T-cell (primary cell): ENCODE data around the gene INPP4B. TPM values are rescaled to one million over a fixed set of nuclear protein-coding genes. Genes with fewer than 3 reads are reported as not detected.
A peak's percentile ranks its signal among the peaks of the same experiment; 100 is the strongest.

ENCODE experiments used
- ATAC-seq, 4 experiments: fragments of 200-7000 bp in 3 of 4; fragments of 150-1000 bp in 1 of 4; cut with Tn5 transposase; replicated peaks in 1 of 4; 1 replicate in 3 of 4; 2 replicates in 1 of 4; pipeline ENCODE4 v1.10.0; 2021; ENCODE audit warnings: moderate library complexity in 3 of 4, mild to moderate bottlenecking in 2 of 4, moderate number of reproducible peaks in 1 of 4
- CTCF ChIA-PET, 2 donors: fragments of 300-600 bp; sonication (Branson Sonifier 250); formaldehyde crosslinking; loops; one replicate each; lab custom pipeline; 2022; ENCODE audit warnings: antibody characterized with exemption in 2 of 2; lab: Charles Lee
- POLR2A ChIA-PET, 2 donors: fragments of 300-600 bp; sonication (Branson Sonifier 250); formaldehyde crosslinking; loops; one replicate each; lab custom pipeline; 2022; ENCODE audit warnings: antibody characterized with exemption in 2 of 2; lab: Charles Lee
- DNase-seq, 35 experiments: peaks; one replicate each; pipeline versions ENCODE4 v3.0.0 to v3.0.0-alpha.2; 2013 to 2023
- H3K27ac ChIP-seq: one replicate; pipeline ENCODE4 v1.5.1; 2013; ENCODE audit warnings: low read length
- H3K27me3 ChIP-seq, 2 experiments: replicated peaks in 1 of 2; 1 replicate in 1 of 2; 2 replicates in 1 of 2; pipeline versions ENCODE4 v1.6.1 to v1.7.0; 2013; ENCODE audit warnings: low read length in 1 of 2, mixed read lengths in 1 of 2; ENCODE audit not compliant: control insufficient read depth in 2 of 2, insufficient read depth in 2 of 2; ENCODE audit errors: extremely low read depth in 1 of 2
- H3K36me3 ChIP-seq, 2 donors: 1 replicate in 1 of 2; 2 replicates in 1 of 2; pipeline versions ENCODE4 v1.6.1 to v1.7.0; 2013; ENCODE audit warnings: low read length in 1 of 2; ENCODE audit not compliant: control insufficient read depth in 2 of 2, insufficient read depth in 1 of 2; ENCODE audit errors: extremely low read depth in 1 of 2
- H3K4me1 ChIP-seq, 2 experiments: 1 replicate in 1 of 2; 2 replicates in 1 of 2; pipeline versions ENCODE4 v1.6.1 to v1.7.0; 2013; ENCODE audit warnings: low read length in 2 of 2, mixed read lengths in 1 of 2; ENCODE audit not compliant: insufficient read depth in 2 of 2, control insufficient read depth in 1 of 2; ENCODE audit errors: extremely low read depth in 1 of 2
- H3K4me3 ChIP-seq, 2 donors: 1 replicate in 1 of 2; 2 replicates in 1 of 2; pipeline versions ENCODE4 v1.5.1 to v1.7.0; 2013; ENCODE audit warnings: mild to moderate bottlenecking in 2 of 2, low read length in 1 of 2, moderate library complexity in 1 of 2; ENCODE audit not compliant: control insufficient read depth in 1 of 2; ENCODE audit errors: extremely low read depth in 1 of 2
- H3K9me3 ChIP-seq: 2 replicates; pipeline ENCODE4 v1.7.0; 2013
- H3K27ac Mint-ChIP-seq, 2 donors: one replicate each; pipeline ENCODE4 v1.8.0; 2020 to 2021; ENCODE audit warnings: mild to moderate bottlenecking in 2 of 2, mixed read lengths in 2 of 2
- H3K27me3 Mint-ChIP-seq, 2 donors: one replicate each; pipeline ENCODE4 v1.8.0; 2021 to 2022; ENCODE audit warnings: mixed read lengths in 2 of 2
- H3K36me3 Mint-ChIP-seq: one replicate; pipeline ENCODE4 v1.8.0; 2021; ENCODE audit warnings: mixed read lengths
- H3K4me1 Mint-ChIP-seq, 3 donors: one replicate each; pipeline ENCODE4 v1.8.0; 2020 to 2022; ENCODE audit warnings: mixed read lengths in 3 of 3, mild to moderate bottlenecking in 1 of 3
- H3K4me3 Mint-ChIP-seq, 3 donors: one replicate each; pipeline ENCODE4 v1.8.0; 2020 to 2022; ENCODE audit warnings: mild to moderate bottlenecking in 3 of 3, mixed read lengths in 3 of 3, moderate library complexity in 3 of 3
- H3K9me3 Mint-ChIP-seq, 3 donors: one replicate each; pipeline ENCODE4 v1.8.0; 2020 to 2022; ENCODE audit warnings: mixed read lengths in 3 of 3
- WGBS: methylation state at CpG from one replicate; pipeline ENCODE4 v1.1.5; 2013; ENCODE audit warnings: missing lambda C conversion rate; ENCODE audit not compliant: insufficient coverage; 5-methylcytosine and 5-hydroxymethylcytosine counted together
- total RNA-seq, 35 experiments: library from RNA in 6 of 35; stranded (reverse) in 6 of 35; fragments of 120-200 nt in 1 of 35; gene quantifications; one replicate each; pipeline versions ENCODE4 v1.2.1 to v1.2.4 and lab custom pipeline; 2013 to 2026

Gene INPP4B
- total RNA-seq, 5 donors from 2014 or later (not counting 1 experiment from before 2014, with no cell fraction given): 47.4 to 99.7 (median 71.3) TPM

DNA sequence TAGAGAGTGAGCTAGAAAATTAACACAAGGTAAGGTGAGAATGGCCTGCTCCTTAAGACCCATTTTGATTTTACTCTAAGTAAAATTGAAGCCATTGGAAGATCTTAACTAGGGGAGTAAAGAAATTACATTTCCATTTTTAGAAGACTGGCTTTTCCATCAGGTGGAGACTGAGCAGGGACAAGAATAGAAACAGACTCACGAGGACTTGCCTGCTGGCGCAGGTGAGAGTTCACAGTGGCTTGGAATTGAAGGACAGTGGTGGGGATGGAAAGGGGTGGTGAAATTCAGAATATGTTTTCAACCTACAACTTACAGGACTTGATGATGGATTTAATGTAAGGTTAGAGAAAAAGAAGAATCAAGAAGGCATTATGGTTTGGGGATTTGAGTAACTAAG lies 427.4 kb downstream of the INPP4B start:
- Mint-ChIP-seq H3K4me3 (no peak overlapping the region), H3K4me1 (peaks cover 33 to 38% (median 37%) of the 10 kb centered on the region in 3 donors), H3K36me3 (no peaks in the 10 kb centered on the region), H3K27ac (peak overlapping the region; percentile 47 to 70), H3K9me3 (no peaks in the 10 kb centered on the region), H3K27me3 (no peaks in the 10 kb centered on the region)
- no peaks in the 10 kb centered on the region for H3K27me3 ChIP-seq
- no peak for ATAC-seq
- CTCF ChIA-PET: interaction anchor here in 1 of 2 donors (1.7 kb wide), 1 partner anchor 59 kb away, joined by 4 read pairs; no protein-coding TSS in a partner anchor
- no peaks in the 10 kb centered on the region for H3K9me3 ChIP-seq
- POLR2A ChIA-PET: interaction anchor here in 1 of 2 donors (0.6 to 2.7 kb wide), 2 partner anchors 8 to 11 kb away, joined by 3 to 16 read pairs; no protein-coding TSS in a partner anchor
- H3K27ac ChIP-seq: no peak overlapping the region
- WGBS: 83% methylated on average over 1 of the region's 2 CpGs
- no peak overlapping the region for H3K4me3 ChIP-seq
- peaks cover 9 to 12% of the 10 kb centered on the region in 2 experiments for H3K4me1 ChIP-seq
- no peak for DNase-seq
- no peaks in the 10 kb centered on the region for H3K36me3 ChIP-seq

DNA sequence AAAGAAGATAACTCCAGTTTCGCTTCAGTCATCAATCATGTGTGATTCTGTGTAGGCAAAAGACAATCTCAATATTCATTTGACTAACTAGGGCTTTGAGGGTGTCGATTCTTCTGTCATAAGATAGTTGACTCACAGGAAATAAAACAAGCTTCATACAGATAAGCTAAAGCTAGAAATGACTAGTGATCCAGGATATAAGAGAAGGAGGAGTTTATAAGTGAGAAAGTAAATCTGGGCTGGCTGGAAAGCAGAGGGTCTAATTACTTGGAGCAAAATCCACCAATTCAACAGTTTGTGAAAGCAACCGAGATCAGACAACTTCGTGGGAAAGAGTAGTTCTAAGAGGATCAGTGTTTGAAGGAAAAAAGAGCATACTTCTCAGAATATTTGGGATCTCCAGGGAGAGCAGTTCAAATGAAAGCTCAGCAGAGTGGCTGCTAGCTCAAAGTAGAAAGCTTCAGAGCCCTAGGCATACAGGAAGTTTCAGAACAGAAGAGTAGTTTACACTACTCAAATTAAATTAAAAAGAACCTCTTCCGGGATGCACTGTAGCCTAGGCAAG lies 429.3 kb downstream of the INPP4B start:
- H3K27me3 Mint-ChIP-seq: no peaks in the 10 kb centered on the region
- no peaks in the 10 kb centered on the region for H3K36me3 Mint-ChIP-seq
- H3K27ac Mint-ChIP-seq: peak overlapping the region; percentile 97 to 99
- peak overlapping the region; percentile 93 for H3K27ac ChIP-seq
- ChIA-PET CTCF (interaction anchor here (0.6 to 2.2 kb wide), 13 partner anchors 9 to 298 kb away, joined by 3 to 18 read pairs (median 4); no protein-coding TSS in a partner anchor), POLR2A (interaction anchor here (0.6 to 2.7 kb wide), 6 partner anchors 10 to 91 kb away, joined by 3 to 16 read pairs (median 8); no protein-coding TSS in a partner anchor)
- ATAC-seq (peak; percentile 92 to 96 (median 94)), DNase-seq (peak in 3 of 35 experiments; percentile 7 to 59 (median 10))
- H3K36me3 ChIP-seq: no peaks in the 10 kb centered on the region
- peak overlapping the region; percentile 59 to 81 (median 74) for H3K4me3 Mint-ChIP-seq
- no peaks in the 10 kb centered on the region for H3K27me3 ChIP-seq
- peaks cover 9 to 16% of the 10 kb centered on the region in 2 experiments for H3K4me1 ChIP-seq
- no peaks in the 10 kb centered on the region for H3K9me3 ChIP-seq
- peak overlapping the region in 1 of 2 donors; percentile 31 for H3K4me3 ChIP-seq
- H3K9me3 Mint-ChIP-seq: no peaks in the 10 kb centered on the region
- 0% methylated on average over 1 of the region's 5 CpGs for WGBS
- H3K4me1 Mint-ChIP-seq: peaks cover 45 to 52% (median 49%) of the 10 kb centered on the region in 3 donors

DNA sequence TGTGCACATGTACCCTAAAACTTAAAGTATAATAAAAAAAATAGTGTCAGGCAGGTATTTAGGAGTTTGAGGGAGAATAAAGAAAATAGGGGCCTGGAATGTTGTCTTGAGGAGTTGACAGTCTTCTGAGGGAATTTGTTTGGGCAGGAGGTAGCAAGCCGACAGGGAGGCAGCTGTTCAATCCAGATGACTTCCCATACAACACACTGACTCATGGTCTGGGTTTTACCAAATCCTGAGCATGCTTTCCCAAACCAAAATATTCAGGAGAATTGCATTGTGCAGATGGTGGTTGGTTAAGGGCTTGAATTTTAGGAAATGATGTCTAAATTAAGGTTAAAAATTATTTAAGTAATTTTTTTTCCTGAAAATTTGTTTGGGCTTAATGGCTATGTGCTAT lies 430.0 kb downstream of the INPP4B start:
- Mint-ChIP-seq H3K4me3 (peak overlapping the region in 1 of 3 donors; percentile 74), H3K9me3 (no peaks in the 10 kb centered on the region), H3K4me1 (peaks cover 51 to 55% (median 52%) of the 10 kb centered on the region in 3 donors), H3K36me3 (no peaks in the 10 kb centered on the region), H3K27ac (peak overlapping the region; percentile 97 to 99), H3K27me3 (no peaks in the 10 kb centered on the region)
- no peaks in the 10 kb centered on the region for H3K27me3 ChIP-seq
- H3K36me3 ChIP-seq: no peaks in the 10 kb centered on the region
- no peak overlapping the region for H3K4me3 ChIP-seq
- CTCF ChIA-PET: interaction anchor here (0.6 to 2.2 kb wide), 6 partner anchors 9 to 279 kb away, joined by 3 to 18 read pairs (median 3); no protein-coding TSS in a partner anchor
- H3K27ac ChIP-seq: peak overlapping the region; percentile 93
- POLR2A ChIA-PET: interaction anchor here (0.6 to 2.7 kb wide), 5 partner anchors 9 to 90 kb away, joined by 3 to 16 read pairs (median 4); no protein-coding TSS in a partner anchor
- WGBS: no CpG with 5 or more reads among the region's 1 CpG
- H3K9me3 ChIP-seq: no peaks in the 10 kb centered on the region
- ATAC-seq (no peak), DNase-seq (no peak)
- H3K4me1 ChIP-seq: peaks cover 9 to 16% of the 10 kb centered on the region in 2 experiments

DNA sequence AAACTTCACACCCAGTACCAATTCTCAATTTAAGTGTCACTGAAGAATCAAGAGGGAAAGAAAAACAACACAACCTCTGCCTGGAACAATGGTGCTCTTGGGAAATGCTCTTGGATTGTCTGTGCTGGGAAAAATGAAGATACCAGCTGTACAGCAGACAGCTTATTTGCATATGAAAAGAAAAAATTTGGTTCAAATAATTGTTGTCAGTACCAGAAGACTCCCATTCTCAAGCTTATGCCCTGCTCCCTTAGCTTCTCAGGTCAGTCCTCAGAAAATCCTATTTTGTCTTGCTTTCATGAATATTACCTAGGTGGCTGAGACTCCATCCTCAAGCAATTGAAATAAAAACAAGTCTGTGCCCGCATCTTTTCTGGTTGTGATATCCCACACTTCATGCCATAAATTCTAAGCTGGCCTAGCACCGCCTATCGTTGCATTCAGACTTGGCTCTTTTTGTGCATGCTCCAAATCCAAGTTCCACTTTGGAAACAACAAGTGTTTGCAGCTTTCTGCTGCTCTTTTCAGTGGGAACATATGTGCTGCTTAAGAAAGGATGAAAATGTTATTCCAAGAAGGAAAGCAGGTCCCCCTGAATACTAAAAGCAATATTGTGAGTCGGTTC lies 431.6 kb downstream of the INPP4B start:
- Histone ChIP-seq H3K9me3 (no peaks in the 10 kb centered on the region), H3K36me3 (no peaks in the 10 kb centered on the region), H3K27ac (peak overlapping the region; percentile 42), H3K4me1 (peaks cover 16% of the 10 kb centered on the region in 2 experiments), H3K27me3 (no peaks in the 10 kb centered on the region), H3K4me3 (no peak overlapping the region)
- Mint-ChIP-seq H3K36me3 (no peaks in the 10 kb centered on the region), H3K27ac (peak overlapping the region; percentile 80 to 97), H3K9me3 (no peaks in the 10 kb centered on the region), H3K4me1 (peaks cover 56 to 62% (median 61%) of the 10 kb centered on the region in 3 donors), H3K4me3 (no peak overlapping the region), H3K27me3 (no peaks in the 10 kb centered on the region)
- CTCF ChIA-PET: interaction anchor here in 1 of 2 donors (0.6 to 1.1 kb wide), 2 partner anchors 25 to 54 kb away, joined by 3 read pairs; no protein-coding TSS in a partner anchor
- WGBS: 96% methylated on average over 3 of the region's 4 CpGs
- POLR2A ChIA-PET: interaction anchor here (0.6 to 0.8 kb wide), 2 partner anchors 14 to 16 kb away, joined by 6 read pairs; no protein-coding TSS in a partner anchor
- DNase-seq (no peak), ATAC-seq (no peak)

DNA sequence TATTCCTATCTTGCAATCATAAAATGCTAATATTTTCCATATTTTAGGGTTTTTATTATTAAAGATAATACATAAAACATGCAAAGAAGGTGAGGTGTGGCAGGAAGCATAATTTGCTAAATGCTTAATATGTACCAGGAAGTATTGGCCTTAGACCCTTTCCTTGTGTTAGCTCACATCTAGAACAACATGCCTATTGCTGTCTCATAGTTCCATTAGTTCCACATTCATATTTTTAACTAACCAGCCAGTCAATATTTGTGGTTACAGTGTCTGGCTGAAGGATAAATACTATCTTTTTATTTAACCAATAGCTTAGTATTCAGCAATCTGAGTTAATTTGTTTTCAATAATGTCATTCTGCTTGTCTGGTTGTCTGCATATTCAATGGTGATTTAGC lies 432.6 kb downstream of the INPP4B start:
- Histone ChIP-seq H3K27ac (no peak overlapping the region), H3K9me3 (no peaks in the 10 kb centered on the region), H3K27me3 (no peaks in the 10 kb centered on the region), H3K4me3 (no peak overlapping the region), H3K36me3 (no peaks in the 10 kb centered on the region), H3K4me1 (peaks cover 18 to 23% of the 10 kb centered on the region in 2 experiments)
- no peak overlapping the region for H3K4me3 Mint-ChIP-seq
- ATAC-seq: no peak
- peaks cover 61 to 68% (median 62%) of the 10 kb centered on the region in 3 donors for H3K4me1 Mint-ChIP-seq
- no peak for DNase-seq
- POLR2A ChIA-PET: interaction anchor here (0.6 to 0.9 kb wide), 4 partner anchors 15 to 286 kb away, joined by 3 to 6 read pairs (median 3); no protein-coding TSS in a partner anchor
- no peaks in the 10 kb centered on the region for H3K27me3 Mint-ChIP-seq
- H3K27ac Mint-ChIP-seq: peak overlapping the region in 1 of 2 donors; percentile 65
- no peaks in the 10 kb centered on the region for H3K9me3 Mint-ChIP-seq
- CTCF ChIA-PET: interaction anchor here in 1 of 2 donors (1.1 kb wide), 1 partner anchor 55 kb away, joined by 3 read pairs; no protein-coding TSS in a partner anchor
- H3K36me3 Mint-ChIP-seq: no peaks in the 10 kb centered on the region

DNA sequence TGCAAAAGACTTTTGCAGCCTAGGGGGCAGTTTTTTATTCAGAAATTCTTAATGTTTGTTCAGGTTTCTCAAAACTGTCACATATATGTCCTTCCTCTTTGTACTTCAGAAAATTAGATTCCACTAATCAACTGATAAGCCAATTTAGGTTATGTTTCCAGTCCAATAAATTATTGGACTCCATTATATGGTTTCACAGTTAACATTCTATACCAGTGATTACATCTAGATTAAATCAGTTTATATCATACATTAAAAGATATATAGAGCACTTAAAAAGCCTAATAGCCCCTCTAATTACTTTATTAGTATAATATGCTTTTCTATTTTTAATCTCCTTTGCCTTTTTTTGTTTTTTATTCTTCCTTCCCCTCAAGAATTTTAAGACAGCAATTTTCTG lies 434.1 kb downstream of the INPP4B start:
- Histone ChIP-seq H3K9me3 (no peaks in the 10 kb centered on the region), H3K4me1 (peaks cover 25 to 29% of the 10 kb centered on the region in 2 experiments), H3K27ac (no peak overlapping the region), H3K27me3 (no peaks in the 10 kb centered on the region), H3K36me3 (no peaks in the 10 kb centered on the region), H3K4me3 (no peak overlapping the region)
- ChIA-PET CTCF (no interaction called here), POLR2A (interaction anchor here (0.6 to 0.9 kb wide), 2 partner anchors 9 to 37 kb away, joined by 3 read pairs; no protein-coding TSS in a partner anchor)
- ATAC-seq: no peak
- Mint-ChIP-seq H3K4me1 (peaks cover 63 to 71% (median 65%) of the 10 kb centered on the region in 3 donors), H3K4me3 (no peak overlapping the region), H3K9me3 (no peaks in the 10 kb centered on the region), H3K27ac (no peak overlapping the region), H3K27me3 (no peaks in the 10 kb centered on the region), H3K36me3 (no peaks in the 10 kb centered on the region)
- DNase-seq: no peak
